HepG2 (cell line): ENCODE data around the gene SEPTIN12. TPM values are rescaled to one million over a fixed set of nuclear protein-coding genes. Genes with fewer than 3 reads are reported as not detected.

Experiments used
- ATF2 ChIP-seq: sonication (generic); formaldehyde crosslinking; IDR thresholded peaks from 2 replicates; pipeline ENCODE4 v1.4.0; 2020; ENCODE audit warnings: missing genetic modification reagents
- CC2D1A ChIP-seq: sonication (generic); formaldehyde crosslinking; IDR thresholded peaks from 2 replicates; pipeline ENCODE4 v1.8.1; 2023; ENCODE audit warnings: mild to moderate bottlenecking, missing genetic modification reagents
- EED ChIP-seq: sonication (generic); formaldehyde crosslinking; IDR thresholded peaks from 2 replicates; pipeline ENCODE4 v1.5.0; 2020; ENCODE audit warnings: mild to moderate bottlenecking, missing genetic modification reagents
- FOSL1 ChIP-seq: sonication (generic); formaldehyde crosslinking; IDR thresholded peaks from 2 replicates; pipeline ENCODE4 v1.9.0; 2021; ENCODE audit warnings: missing genetic modification reagents, borderline replicate concordance
- FOXC1 ChIP-seq: sonication (generic); formaldehyde crosslinking; IDR thresholded peaks from 2 replicates; pipeline ENCODE4 v1.8.0; 2022; ENCODE audit warnings: mild to moderate bottlenecking, missing genetic modification reagents, borderline replicate concordance
- HMGXB4 ChIP-seq, 2 experiments: sonication (generic) in 1 of 2; formaldehyde crosslinking in 1 of 2; IDR thresholded peaks; 2 replicates each; pipeline versions ENCODE4 v1.4.0 to v1.6.1; 2018 to 2020; ENCODE audit warnings: missing genetic modification reagents in 2 of 2, borderline replicate concordance in 1 of 2, low read depth in 1 of 2, mild to moderate bottlenecking in 1 of 2, missing biosample characterization in 1 of 2
- HNRNPH1 ChIP-seq: fragments of 200-400 bp; formaldehyde crosslinking; optimal IDR thresholded peaks from 2 replicates; pipeline ENCODE3; 2017; ENCODE audit warnings: mild to moderate bottlenecking, low read depth, low read length
- JUND ChIP-seq: sonication (generic); formaldehyde crosslinking; IDR thresholded peaks from 2 replicates; pipeline ENCODE4 v1.8.0; 2022; ENCODE audit warnings: mild to moderate bottlenecking, missing genetic modification reagents
- NFE2L1 ChIP-seq: sonication (generic); formaldehyde crosslinking; IDR thresholded peaks from 2 replicates; pipeline ENCODE4 v1.4.0; 2020; ENCODE audit warnings: missing genetic modification reagents, mild to moderate bottlenecking, borderline replicate concordance
- NFYB ChIP-seq: sonication (generic); formaldehyde crosslinking; IDR thresholded peaks from 2 replicates; pipeline ENCODE4 v1.4.0; 2020; ENCODE audit warnings: missing genetic modification reagents
- ONECUT2 ChIP-seq: sonication (generic); formaldehyde crosslinking; IDR thresholded peaks from 2 replicates; pipeline ENCODE4 v1.4.0; 2020; ENCODE audit warnings: missing genetic modification reagents
- PCBP1 ChIP-seq: fragments of 200-400 bp; formaldehyde crosslinking; IDR thresholded peaks from 2 replicates; pipeline ENCODE4 v1.6.1; 2017; ENCODE audit warnings: mild to moderate bottlenecking, low read depth, low read length, borderline replicate concordance
- PPARG ChIP-seq: conservative IDR thresholded peaks from 2 replicates; pipeline ENCODE4 v1.6.1; 2016; ENCODE audit warnings: missing biosample characterization, missing genetic modification reagents
- RAD51 ChIP-seq: fragments of 450-650 bp; IDR thresholded peaks from 2 replicates; pipeline ENCODE4 v1.6.1; 2016; ENCODE audit warnings: borderline replicate concordance
- RXRA ChIP-seq: sonication (generic); formaldehyde crosslinking; IDR thresholded peaks from 2 replicates; pipeline ENCODE4 v1.5.1; 2020; ENCODE audit warnings: missing genetic modification reagents
- SRSF1 ChIP-seq: fragments of 200-400 bp; formaldehyde crosslinking; optimal IDR thresholded peaks from 2 replicates; pipeline ENCODE3; 2017; ENCODE audit warnings: mild to moderate bottlenecking, low read depth, low read length, moderate library complexity
- SRY ChIP-seq: sonication (generic); formaldehyde crosslinking; IDR thresholded peaks from 2 replicates; pipeline ENCODE4 v1.8.0; 2022; ENCODE audit warnings: mild to moderate bottlenecking, missing genetic modification reagents
- TMF1 ChIP-seq: sonication (generic); formaldehyde crosslinking; IDR thresholded peaks from 2 replicates; pipeline ENCODE4 v1.8.1; 2022; ENCODE audit warnings: low read depth, missing genetic modification reagents
- ZBTB14 ChIP-seq: sonication (generic); formaldehyde crosslinking; IDR thresholded peaks from 2 replicates; pipeline ENCODE4 v1.4.0; 2020; ENCODE audit warnings: missing genetic modification reagents
- ZNF256 ChIP-seq: sonication (generic); formaldehyde crosslinking; conservative IDR thresholded peaks from 2 replicates; pipeline ENCODE4 v1.4.0; 2020; ENCODE audit warnings: missing genetic modification reagents
- ZNF781 ChIP-seq: sonication (generic); formaldehyde crosslinking; IDR thresholded peaks from 2 replicates; pipeline ENCODE4 v1.5.1; 2020; ENCODE audit warnings: borderline replicate concordance, mild to moderate bottlenecking, missing genetic modification reagents; ENCODE audit errors: not compliant biosample characterization
- ZSCAN25 ChIP-seq: sonication (generic); formaldehyde crosslinking; IDR thresholded peaks from 2 replicates; pipeline ENCODE4 v1.8.0; 2022; ENCODE audit warnings: mild to moderate bottlenecking, missing genetic modification reagents
- polyA plus RNA-seq, 8 experiments: library from polyadenylated mRNA; depleted of rRNA in 3 of 8; stranded (reverse) in 7 of 8; unstranded in 1 of 8; fragments of >200 nt; fragmentation: Illumina TruSeq in 4 of 8; extraction: Trizol in 4 of 8; gene quantifications; 2 replicates each; pipeline versions ENCODE4 v1.2.1 to v1.2.3, GENCODE V29; 2011 to 2016; ENCODE audit warnings: low read depth in 4 of 8, missing spikeins in 1 of 8, mixed read lengths in 1 of 8; ENCODE audit not compliant: insufficient read depth in 1 of 8
- total RNA-seq, 5 experiments: library from RNA; depleted of rRNA; stranded (reverse); fragments of >200 nt; fragmentation: Illumina TruSeq; extraction: Trizol; gene quantifications; 2 replicates each; pipeline ENCODE4 v1.2.3, GENCODE V29; 2016; ENCODE audit warnings: low read depth in 1 of 5
- TF ChIP-seq, protein P1 (sequence below): sonication (generic); formaldehyde crosslinking; IDR thresholded peaks from 2 replicates; pipeline ENCODE4 v1.5.0; 2020; ENCODE audit warnings: missing genetic modification reagents
- TF ChIP-seq, protein P2 (sequence below): IDR thresholded peaks from 2 replicates; pipeline ENCODE4 v1.6.1; 2016; ENCODE audit warnings: missing genetic modification reagents, missing compliant biosample characterization

Gene SEPTIN12
- total and polyA plus RNA-seq, 2 of the 13 experiments (the other 11 are each of a cell fraction or from before 2014, with no cell fraction given): 0.22 TPM; not detected in 1

DNA sequence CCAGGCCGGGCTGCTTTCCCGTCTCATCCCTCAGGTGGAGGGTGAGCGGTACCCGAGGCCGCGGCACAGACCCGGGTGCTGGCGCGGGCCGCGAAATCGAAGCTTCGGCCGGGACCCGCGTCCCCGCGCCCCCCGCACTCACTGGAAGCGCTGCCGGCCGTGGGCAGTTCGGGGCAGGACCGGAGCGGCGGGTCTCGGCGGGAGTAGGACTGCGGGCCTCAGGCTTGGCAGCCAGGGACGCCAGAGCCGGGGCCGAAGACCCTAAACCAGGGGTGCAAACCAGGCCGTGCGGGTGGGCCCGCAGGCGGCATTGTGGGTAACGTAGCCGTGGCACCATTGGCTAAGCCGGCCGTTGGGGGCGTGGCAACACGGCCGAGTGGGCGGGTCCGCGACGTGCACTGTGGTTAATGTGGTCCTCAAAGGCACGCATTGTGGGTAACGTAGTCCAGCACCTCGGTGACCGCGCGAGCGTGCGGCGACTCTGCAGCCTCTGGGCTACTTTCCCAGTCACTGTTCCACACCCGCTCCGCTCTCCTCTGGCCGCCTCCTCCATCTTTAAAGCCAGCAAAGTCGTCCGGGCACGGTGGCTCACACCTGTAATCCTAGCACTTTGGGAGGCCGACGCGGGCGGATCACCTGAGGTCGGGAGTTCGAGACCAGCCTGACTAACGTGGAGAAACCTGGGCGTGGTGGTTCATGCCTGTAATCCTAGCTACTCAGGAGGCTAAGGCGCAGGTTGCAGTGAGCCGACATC, 21.1 kb downstream of the SEPTIN12 start, which contains the start of gene ZNF500 (continued):
- no peak for TF ChIP-seq EED (CRISPR knock-in tag)
- TF ChIP-seq SRSF1: no peak
- TF ChIP-seq NFE2L1: peak; percentile 65; the same call in 1 of the 2 replicates
- TF ChIP-seq PPARG (CRISPR knock-in tag): 0 out of 2 replicates have a peak, but pooled peaks have one; percentile 19
- 0 out of 2 replicates have a peak, but pooled peaks have one; percentile 12 for TF ChIP-seq ZNF256
- peak; percentile 79; the same call in 1 of the 2 replicates for TF ChIP-seq PCBP1
- TF ChIP-seq RXRA: peak; percentile 72; the same call in 1 of the 2 replicates
- TF ChIP-seq HMGXB4 (CRISPR knock-in tag; IDR thresholded peaks at IDR 0.05; ENCODE audit: borderline replicate concordance in 1 of 2, low read depth in 1 of 2): peak in 1 of 2 experiments; percentile 86; a peak in 3 of 4 replicates
- no peak for TF ChIP-seq JUND (CRISPR knock-in tag)
- peak; percentile 28; the same call in 1 of the 2 replicates for TF ChIP-seq ZBTB14
- no peak for TF ChIP-seq CC2D1A (CRISPR knock-in tag)
- peak; percentile 38; the same call in 1 of the 2 replicates for TF ChIP-seq TMF1 (CRISPR knock-in tag)
- TF ChIP-seq, protein P1, sequence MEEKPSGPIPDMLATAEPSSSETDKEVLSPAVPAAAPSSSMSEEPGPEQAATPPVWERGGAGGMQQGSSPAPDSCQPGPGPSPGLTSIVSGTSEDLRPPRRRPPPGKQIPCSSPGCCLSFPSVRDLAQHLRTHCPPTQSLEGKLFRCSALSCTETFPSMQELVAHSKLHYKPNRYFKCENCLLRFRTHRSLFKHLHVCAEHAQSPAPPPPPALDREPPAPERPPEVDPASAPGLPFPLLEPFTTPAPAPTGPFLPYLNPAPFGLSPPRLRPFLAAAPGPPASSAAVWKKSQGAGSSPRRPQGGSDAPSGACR (CRISPR knock-in tag): 0 out of 2 replicates have a peak, but pooled peaks have one; percentile 51
- no peak for TF ChIP-seq RAD51
- peak; percentile 90 for TF ChIP-seq NFYB (CRISPR knock-in tag)
- TF ChIP-seq FOXC1: peak; percentile 88; the same call in 1 of the 2 replicates
- no peak for TF ChIP-seq FOSL1 (CRISPR knock-in tag)
- peak; percentile 77; the same call in 1 of the 2 replicates for TF ChIP-seq SRY (CRISPR knock-in tag)
- TF ChIP-seq ONECUT2 (CRISPR knock-in tag): no peak
- TF ChIP-seq, protein P2, sequence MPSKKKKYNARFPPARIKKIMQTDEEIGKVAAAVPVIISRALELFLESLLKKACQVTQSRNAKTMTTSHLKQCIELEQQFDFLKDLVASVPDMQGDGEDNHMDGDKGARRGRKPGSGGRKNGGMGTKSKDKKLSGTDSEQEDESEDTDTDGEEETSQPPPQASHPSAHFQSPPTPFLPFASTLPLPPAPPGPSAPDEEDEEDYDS: peak; percentile 82
- TF ChIP-seq ZNF781: peak; percentile 30
- no peak for TF ChIP-seq HNRNPH1
- TF ChIP-seq ZSCAN25 (CRISPR knock-in tag): 0 out of 2 replicates have a peak, but pooled peaks have one; percentile 29
- TF ChIP-seq ATF2: peak; percentile 71
